NCI-H128 (cell line): ENCODE results near the gene HSPB2.

Source experiments
- DNase-seq: peaks from one replicate; lab custom pipeline; 2025; ENCODE audit not compliant: unreplicated experiment; lab: John Stamatoyannopoulos, UW

HSPB2 gene

GRCh38 chr11:111937461-111937769, 24.9 kb downstream of the HSPB2 start:
- DNase-seq: no peak

- DNase-seq: no peak
These were observed 25.3 kb downstream of the HSPB2 start for GRCh38 chr11:111937844-111938243.

GRCh38 chr11:111938687-111939160, 26.2 kb downstream of the HSPB2 start:
- no peak for DNase-seq

- DNase-seq: no peak
These were observed 27.5 kb downstream of the HSPB2 start for GRCh38 chr11:111939836-111940604.

GRCh38 chr11:111941963-111942362, 29.4 kb downstream of the HSPB2 start:
- no peak for DNase-seq

- no peak for DNase-seq
These were observed 30.3 kb downstream of the HSPB2 start for GRCh38 chr11:111942829-111943228.

- DNase-seq: no peak
These were observed 31.6 kb downstream of the HSPB2 start for GRCh38 chr11:111944139-111944538.

GRCh38 chr11:111944651-111945051, 32.1 kb downstream of the HSPB2 start:
- no peak for DNase-seq

- DNase-seq: no peak
These were observed 32.7 kb downstream of the HSPB2 start for GRCh38 chr11:111945198-111945597.

GRCh38 chr11:111946499-111946898, 34.0 kb downstream of the HSPB2 start:
- DNase-seq: no peak

- no peak for DNase-seq
These were observed 34.6 kb downstream of the HSPB2 start for GRCh38 chr11:111947143-111947542.

GRCh38 chr11:111949519-111950426, 37.2 kb downstream of the HSPB2 start:
- DNase-seq: no peak

- DNase-seq: no peak
These were observed 39.0 kb downstream of the HSPB2 start for GRCh38 chr11:111951565-111951964.

GRCh38 chr11:111954154-111954553, 41.6 kb downstream of the HSPB2 start:
- no peak for DNase-seq

- DNase-seq: no peak
These were observed 45.3 kb downstream of the HSPB2 start for GRCh38 chr11:111957663-111958444.

GRCh38 chr11:111960916-111961315, 48.4 kb downstream of the HSPB2 start:
- DNase-seq: no peak

GRCh38 chr11:111961389-111962300, 49.1 kb downstream of the HSPB2 start:
- no peak for DNase-seq
